Kidney epithelial cell (primary cell): ENCODE data around the gene HNF4A. TPM values are rescaled to one million over a fixed set of nuclear protein-coding genes. Genes with fewer than 3 reads are reported as not detected.

ENCODE experiments used
- DNase-seq: peaks from one replicate; pipeline ENCODE4 v3.0.0-alpha.2; 2010; ENCODE audit warnings: low read depth
- H3K27me3 ChIP-seq: 2 replicates; pipeline ENCODE4 v1.6.0; 2011; ENCODE audit warnings: low read length; ENCODE audit not compliant: control insufficient read depth, insufficient read depth
- H3K36me3 ChIP-seq: 2 replicates; pipeline ENCODE4 v1.5.1; 2011; ENCODE audit warnings: low read length; ENCODE audit not compliant: control insufficient read depth, insufficient read depth
- H3K4me3 ChIP-seq: 2 replicates; pipeline ENCODE4 v1.5.1; 2011; ENCODE audit warnings: low read depth, mild to moderate bottlenecking, control low read depth, low read length
- total RNA-seq: library from RNA; depleted of rRNA; stranded (reverse); fragments of >200 nt; gene quantifications from 2 replicates; pipeline ENCODE4 v1.2.3, GENCODE V29; 2015
- TF ChIP-seq, protein P1 (sequence below): IDR thresholded peaks from 2 replicates; pipeline ENCODE4 v1.5.1; 2011; ENCODE audit warnings: mild to moderate bottlenecking, moderate library complexity, low read length, control low read depth, inconsistent platforms; ENCODE audit not compliant: insufficient read depth, poor library complexity, severe bottlenecking

The HNF4A gene
- total RNA-seq, 1 donor from 2014 or later: not detected

GRCh38 chr20:44409132-44409600 is 53.7 kb downstream of the HNF4A start:
- H3K4me3 ChIP-seq: no peak overlapping the region
- H3K36me3 ChIP-seq: no peaks in the 10 kb centered on the region
- DNase-seq: no peak
- TF ChIP-seq, protein P1, sequence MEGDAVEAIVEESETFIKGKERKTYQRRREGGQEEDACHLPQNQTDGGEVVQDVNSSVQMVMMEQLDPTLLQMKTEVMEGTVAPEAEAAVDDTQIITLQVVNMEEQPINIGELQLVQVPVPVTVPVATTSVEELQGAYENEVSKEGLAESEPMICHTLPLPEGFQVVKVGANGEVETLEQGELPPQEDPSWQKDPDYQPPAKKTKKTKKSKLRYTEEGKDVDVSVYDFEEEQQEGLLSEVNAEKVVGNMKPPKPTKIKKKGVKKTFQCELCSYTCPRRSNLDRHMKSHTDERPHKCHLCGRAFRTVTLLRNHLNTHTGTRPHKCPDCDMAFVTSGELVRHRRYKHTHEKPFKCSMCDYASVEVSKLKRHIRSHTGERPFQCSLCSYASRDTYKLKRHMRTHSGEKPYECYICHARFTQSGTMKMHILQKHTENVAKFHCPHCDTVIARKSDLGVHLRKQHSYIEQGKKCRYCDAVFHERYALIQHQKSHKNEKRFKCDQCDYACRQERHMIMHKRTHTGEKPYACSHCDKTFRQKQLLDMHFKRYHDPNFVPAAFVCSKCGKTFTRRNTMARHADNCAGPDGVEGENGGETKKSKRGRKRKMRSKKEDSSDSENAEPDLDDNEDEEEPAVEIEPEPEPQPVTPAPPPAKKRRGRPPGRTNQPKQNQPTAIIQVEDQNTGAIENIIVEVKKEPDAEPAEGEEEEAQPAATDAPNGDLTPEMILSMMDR: no peak
- H3K27me3 ChIP-seq: peaks cover 19% of the 10 kb centered on the region

DNA sequence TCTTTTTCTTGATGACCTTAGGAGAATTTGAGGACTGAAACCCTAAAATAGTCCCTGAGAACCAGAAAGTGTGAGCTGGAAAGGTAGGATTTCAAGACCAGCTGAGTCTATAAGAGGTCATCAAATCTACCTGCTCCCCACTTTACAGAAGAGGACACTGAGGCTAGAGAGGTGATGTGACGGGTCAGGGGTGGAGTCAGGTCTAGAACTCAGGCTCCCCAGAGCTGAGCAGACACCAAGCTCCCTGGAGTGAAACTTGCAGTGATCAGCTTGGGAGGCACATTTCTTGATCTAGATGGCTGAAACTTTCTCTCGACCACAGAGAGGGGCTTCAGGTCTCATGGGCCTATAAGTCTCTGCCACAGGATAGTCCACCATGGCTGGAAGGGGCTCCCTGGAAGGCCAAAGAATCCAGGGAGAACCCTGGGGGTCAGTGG is 55.1 kb downstream of the HNF4A start:
- Histone ChIP-seq H3K36me3 (no peaks in the 10 kb centered on the region), H3K27me3 (peaks cover 22% of the 10 kb centered on the region), H3K4me3 (no peak overlapping the region)
- no peak for DNase-seq
- TF ChIP-seq, protein P1: no peak

DNA sequence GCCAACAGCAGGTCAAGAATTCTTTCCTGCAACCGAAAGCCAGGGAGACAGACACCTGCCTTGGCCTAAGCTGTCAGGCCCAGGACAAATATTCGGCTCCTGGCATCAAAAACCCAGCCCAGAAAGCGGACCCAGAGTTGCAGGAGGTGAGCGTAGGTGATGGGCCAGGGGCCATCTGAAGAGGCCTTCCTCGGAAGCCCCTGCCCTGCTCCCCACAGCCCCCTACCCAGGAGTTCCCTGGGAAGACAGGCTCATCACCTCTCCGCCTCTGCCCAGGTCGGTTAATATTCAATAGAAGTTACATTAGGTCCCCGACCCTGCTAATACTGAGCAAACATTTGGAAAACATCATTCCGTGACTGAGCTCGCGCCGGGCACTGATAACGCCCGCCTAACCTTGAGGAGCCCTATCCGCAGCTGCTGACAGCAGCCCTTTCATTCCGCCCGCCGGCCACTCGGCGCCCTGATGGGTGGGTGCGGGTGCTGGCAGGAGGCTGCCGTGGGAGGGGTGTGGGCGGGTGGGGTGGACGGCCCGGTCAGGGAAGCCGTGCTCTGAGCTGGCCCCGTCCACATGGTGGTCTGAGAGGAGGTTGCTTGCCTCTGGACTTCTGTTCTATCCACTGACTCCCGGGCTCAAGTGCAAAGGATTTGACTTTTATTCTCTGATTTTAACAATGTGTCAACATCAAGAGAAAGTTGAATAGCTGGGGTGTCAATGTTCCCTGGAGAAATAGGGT is 55.7 kb downstream of the HNF4A start:
- Histone ChIP-seq H3K4me3 (no peak overlapping the region), H3K27me3 (peaks cover 22% of the 10 kb centered on the region), H3K36me3 (no peaks in the 10 kb centered on the region)
- no peak for DNase-seq
- TF ChIP-seq, protein P1: no peak

- DNase-seq: no peak
- Histone ChIP-seq H3K36me3 (no peaks in the 10 kb centered on the region), H3K4me3 (no peak overlapping the region), H3K27me3 (peaks cover 22% of the 10 kb centered on the region)
- TF ChIP-seq, protein P1: no peak
These were observed 56.4 kb downstream of the HNF4A start for GRCh38 chr20:44411757-44412401.

DNA sequence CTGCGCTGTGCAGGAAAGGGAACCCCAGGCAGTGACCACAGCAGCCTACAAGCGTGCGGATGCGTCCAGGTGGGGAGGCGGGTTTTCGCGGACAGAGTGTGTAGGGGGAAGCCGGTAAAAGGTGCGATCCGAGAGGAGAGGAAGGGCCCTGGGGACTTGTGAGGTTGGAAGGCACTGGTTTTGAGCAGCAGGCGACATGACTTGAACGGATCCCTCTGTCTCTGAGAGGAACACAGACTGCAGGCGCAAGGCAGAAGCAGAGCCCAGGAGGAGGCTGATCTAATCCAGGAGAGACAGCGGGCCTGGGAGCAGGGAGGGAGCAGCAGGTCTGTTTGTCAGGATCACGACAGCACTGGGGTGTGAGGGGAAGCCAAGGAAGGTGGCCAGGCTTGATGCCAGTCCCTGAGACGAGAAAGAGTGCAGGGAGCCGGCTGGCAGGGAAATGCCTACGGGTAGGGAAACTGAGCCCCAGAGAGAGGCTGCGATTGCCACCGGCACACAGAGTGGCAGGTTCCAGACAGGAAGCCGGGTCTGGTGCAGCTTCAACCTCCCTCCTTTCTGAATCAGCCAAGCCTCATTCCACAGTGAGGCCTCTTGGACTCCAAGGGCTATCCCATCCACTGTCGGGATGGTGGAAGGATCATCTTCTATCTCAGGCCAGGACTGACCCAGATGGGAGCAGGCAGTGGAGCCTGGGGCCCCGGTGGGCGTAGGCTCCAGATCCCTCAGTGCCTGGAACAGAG is 57.1 kb downstream of the HNF4A start:
- no peaks in the 10 kb centered on the region for H3K36me3 ChIP-seq
- TF ChIP-seq, protein P1: no peak
- no peak overlapping the region for H3K4me3 ChIP-seq
- H3K27me3 ChIP-seq: peaks cover 22% of the 10 kb centered on the region
- DNase-seq: no peak
